ENCODE data around the gene ILF3.

DNA sequence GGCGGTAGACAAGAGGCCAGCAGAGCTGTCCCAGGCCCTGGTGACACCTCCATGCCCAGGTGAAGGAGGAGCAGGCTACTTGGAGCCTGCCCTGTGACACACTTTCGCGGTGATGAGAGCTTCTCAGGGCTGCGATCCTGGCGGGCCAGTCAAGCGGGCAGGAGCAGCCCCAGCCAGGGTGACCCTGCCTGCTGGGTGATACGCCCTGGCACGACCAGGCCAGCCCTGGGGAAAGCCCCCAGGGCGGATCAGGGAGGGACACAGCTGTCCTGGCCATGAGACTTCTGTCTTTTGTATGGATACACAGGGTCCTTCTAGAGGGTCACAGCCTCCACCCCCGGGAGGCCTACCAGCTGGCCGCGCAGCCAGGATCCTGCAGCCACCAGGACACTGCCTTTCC is 76.8 kb downstream of the ILF3 start:
- TF ChIP-seq, protein P1, sequence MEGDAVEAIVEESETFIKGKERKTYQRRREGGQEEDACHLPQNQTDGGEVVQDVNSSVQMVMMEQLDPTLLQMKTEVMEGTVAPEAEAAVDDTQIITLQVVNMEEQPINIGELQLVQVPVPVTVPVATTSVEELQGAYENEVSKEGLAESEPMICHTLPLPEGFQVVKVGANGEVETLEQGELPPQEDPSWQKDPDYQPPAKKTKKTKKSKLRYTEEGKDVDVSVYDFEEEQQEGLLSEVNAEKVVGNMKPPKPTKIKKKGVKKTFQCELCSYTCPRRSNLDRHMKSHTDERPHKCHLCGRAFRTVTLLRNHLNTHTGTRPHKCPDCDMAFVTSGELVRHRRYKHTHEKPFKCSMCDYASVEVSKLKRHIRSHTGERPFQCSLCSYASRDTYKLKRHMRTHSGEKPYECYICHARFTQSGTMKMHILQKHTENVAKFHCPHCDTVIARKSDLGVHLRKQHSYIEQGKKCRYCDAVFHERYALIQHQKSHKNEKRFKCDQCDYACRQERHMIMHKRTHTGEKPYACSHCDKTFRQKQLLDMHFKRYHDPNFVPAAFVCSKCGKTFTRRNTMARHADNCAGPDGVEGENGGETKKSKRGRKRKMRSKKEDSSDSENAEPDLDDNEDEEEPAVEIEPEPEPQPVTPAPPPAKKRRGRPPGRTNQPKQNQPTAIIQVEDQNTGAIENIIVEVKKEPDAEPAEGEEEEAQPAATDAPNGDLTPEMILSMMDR (IDR thresholded peaks at IDR 0.05 in 4 of 5, conservative IDR thresholded peaks at IDR 0.05 in 1 of 5) = no peak
- TF ChIP-seq POLR2A (IDR thresholded peaks at IDR 0.05) = no peak

Data from gastrocnemius medialis (tissue), 4 donors.